ENCODE results near the gene SVIL.
"Not testable (repeated sequence)": the region's sequence is repeated elsewhere in the genome, so short reads cannot be mapped to it uniquely, and the experiment has no call there.

Gene SVIL

GRCh38 chr10:29446327-29446726 lies 188.4 kb downstream of the SVIL start:
- no peak for DNase-seq

- no peak for DNase-seq
Observed at GRCh38 chr10:29443745-29444523, 190.8 kb downstream of the SVIL start.

- DNase-seq: no peak
Observed at GRCh38 chr10:29440981-29441380, 193.8 kb downstream of the SVIL start.

GRCh38 chr10:29439005-29439404 lies 195.8 kb downstream of the SVIL start:
- not testable (repeated sequence) for DNase-seq

GRCh38 chr10:29438271-29438670 lies 196.5 kb downstream of the SVIL start:
- no peak for DNase-seq

GRCh38 chr10:29437871-29438270 lies 196.9 kb downstream of the SVIL start:
- DNase-seq: no peak

DNA sequence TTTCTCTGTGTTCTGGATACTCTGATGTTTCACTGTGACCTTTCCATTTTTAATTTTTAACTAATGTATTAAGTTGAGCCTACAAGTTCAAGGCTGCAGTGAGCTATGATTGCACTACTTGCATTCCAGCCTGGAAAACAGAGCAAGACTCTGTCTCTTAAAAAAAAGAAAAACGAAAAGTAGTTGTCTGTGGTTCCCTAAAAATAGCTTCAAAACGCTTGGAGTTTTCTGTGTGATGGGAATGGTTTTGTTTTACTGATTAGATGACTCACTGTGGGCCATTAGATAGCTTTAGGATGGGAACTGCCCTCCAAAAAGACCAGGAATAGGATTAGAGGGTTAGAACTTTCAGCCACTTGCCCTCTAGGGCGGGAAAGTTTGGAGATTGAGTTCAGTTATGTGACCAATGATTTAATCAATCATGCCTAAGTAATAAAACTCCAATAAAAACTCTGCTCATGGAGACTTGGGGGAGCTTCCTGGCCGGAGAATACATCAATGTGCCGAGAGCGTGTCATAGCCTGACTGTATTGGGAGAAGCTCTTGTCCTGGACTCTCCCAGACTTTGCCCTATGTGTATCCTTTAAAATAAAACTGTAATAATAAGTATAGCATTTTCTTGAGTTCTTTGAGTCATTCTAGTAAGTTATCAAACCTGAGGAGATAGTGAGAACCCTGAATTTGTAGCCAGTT lies 198.8 kb downstream of the SVIL start:
- DNase-seq: no peak

GRCh38 chr10:29434111-29434510 lies 200.7 kb downstream of the SVIL start:
- no peak for DNase-seq

- no peak for DNase-seq
Observed at GRCh38 chr10:29431711-29432110, 203.1 kb downstream of the SVIL start.

DNA sequence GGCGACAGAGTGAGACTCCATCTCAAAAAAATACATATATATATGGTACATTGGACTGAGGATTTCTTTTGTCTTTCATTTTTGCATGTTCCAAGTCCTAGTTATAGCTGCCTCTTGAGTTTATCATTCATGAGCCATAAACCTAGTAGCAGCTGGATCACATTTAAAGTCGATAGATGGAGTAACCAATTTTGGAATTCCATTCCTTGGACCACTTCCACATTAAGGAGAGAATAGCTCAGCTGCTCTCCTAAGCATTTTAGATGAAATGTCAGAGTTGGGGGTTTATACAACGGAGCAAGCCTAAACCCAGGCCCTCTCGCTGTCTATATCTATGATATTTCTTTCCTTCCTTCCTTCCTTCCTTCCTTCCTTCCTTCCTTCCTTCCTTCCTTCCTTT lies 204.7 kb downstream of the SVIL start:
- DNase-seq: no peak

DNA sequence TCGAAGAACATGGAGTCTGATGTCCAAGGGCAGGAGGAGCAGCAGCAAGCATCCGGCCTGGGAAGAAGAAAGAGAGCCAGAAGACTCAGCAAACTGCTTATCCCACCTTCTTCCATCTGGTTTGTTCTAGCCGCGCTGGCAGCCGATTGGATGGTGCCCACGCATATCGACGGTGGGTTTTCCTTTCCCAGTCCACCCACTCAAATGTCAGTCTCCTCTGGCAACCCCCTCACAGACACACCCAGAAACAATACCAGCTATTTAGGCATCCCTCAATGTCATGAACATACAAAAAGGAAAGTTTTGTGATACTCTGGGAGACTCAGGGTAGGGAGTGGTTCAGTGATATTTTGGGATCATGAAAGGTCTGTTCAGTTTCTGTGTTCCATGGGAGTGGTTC lies 206.3 kb downstream of the SVIL start:
- DNase-seq: no peak

GRCh38 chr10:29427667-29428066 lies 207.1 kb downstream of the SVIL start:
- no peak for DNase-seq

GRCh38 chr10:29426420-29426819 lies 208.4 kb downstream of the SVIL start:
- no peak for DNase-seq

DNA sequence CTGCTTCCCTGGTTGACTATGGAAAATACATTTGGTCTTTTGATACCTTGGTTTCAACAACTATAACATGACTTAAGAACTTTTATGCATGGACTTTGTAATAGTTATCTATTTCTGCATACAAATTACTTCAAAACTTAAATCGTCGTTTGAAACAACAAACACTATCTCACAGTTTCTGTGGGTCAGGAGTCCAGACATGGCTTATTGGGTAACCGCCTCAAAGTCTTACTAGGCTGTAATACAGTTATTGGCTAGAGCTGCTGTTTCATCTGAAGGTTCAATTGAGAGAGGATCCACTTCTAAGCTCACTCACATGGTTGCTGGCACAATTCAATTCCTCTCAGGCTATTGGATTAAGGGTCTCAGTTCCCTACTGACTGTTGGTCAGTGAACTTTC lies 210.8 kb downstream of the SVIL start:
- no peak for DNase-seq

DNA sequence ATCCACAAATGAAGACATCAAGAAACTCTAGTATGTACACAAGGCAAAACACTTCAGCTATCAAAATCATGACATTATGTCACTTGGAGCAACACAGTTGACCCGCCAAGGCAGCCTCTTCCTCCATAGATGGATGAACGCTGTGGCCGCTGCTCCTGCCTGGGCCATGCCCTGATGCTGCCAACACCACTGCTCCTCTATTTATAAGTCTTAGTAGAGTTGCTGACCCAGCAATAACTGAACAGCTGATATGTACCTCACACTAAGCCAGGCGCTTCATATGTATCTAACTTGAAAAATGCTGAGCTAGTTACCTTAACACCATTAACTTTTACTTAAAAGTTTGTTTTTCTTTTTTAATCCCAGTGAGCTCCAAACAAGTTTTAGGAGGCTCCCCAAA lies 214.0 kb downstream of the SVIL start:
- DNase-seq: no peak

- DNase-seq: no peak
Observed at GRCh38 chr10:29417324-29417723, 217.4 kb downstream of the SVIL start.

DNA sequence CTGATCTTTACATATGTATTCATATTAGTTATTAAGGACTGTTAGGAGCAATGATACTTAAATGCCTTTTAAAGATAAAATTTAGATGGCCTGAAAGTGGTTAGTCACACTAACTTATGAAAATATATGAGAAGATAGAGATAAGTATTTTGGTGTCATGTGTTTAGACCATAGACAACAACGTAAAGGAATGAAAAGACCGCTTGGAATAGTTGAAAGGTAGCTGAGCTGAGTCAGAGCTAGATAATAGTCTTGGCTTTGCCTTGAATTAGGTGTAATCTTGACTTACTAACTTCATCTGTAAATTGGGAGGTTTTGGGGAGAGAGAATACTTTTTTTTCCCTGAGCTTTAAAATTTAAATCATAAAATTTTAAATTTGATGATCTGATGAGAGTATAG lies 218.9 kb downstream of the SVIL start:
- no peak for DNase-seq

DNA sequence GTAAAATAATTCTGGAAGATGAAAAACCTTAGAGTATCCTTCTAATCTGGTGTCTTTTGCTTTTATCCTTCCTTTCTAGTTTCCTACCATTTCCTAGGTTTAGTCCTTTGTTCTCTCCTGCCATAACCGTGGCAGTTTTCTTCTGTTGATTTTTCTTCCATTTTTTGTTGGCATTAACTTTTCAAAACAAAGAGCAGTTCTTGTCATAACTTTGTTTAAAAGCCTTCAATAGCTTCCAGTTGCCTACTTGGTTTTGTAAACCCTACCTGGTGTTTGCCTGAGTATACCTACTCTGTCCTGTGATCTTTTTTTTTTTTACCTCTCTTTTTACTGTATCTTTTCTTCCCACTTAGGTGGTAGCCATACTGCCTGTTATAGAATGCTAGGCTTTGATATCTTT lies 220.3 kb downstream of the SVIL start:
- DNase-seq: no peak

DNA sequence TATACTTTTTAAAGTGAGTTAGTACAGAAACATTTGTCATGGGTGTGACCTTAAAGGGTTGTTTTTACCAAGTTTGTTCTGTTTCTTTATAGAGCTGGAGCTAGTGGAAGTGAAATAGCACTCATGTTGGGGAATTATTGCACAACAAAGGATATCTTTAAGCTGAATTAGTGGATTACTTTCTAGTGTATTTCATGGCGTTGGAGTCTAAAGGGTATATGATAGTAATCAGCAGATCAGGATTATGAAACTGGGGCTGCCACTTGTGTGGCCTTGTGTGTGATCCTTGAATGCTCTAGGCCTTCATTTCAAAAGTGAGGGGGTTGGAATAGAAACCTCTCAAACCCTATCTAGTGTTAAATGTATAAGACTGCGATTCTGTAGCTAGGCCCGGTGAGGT lies 222.3 kb downstream of the SVIL start:
- DNase-seq: no peak

DNA sequence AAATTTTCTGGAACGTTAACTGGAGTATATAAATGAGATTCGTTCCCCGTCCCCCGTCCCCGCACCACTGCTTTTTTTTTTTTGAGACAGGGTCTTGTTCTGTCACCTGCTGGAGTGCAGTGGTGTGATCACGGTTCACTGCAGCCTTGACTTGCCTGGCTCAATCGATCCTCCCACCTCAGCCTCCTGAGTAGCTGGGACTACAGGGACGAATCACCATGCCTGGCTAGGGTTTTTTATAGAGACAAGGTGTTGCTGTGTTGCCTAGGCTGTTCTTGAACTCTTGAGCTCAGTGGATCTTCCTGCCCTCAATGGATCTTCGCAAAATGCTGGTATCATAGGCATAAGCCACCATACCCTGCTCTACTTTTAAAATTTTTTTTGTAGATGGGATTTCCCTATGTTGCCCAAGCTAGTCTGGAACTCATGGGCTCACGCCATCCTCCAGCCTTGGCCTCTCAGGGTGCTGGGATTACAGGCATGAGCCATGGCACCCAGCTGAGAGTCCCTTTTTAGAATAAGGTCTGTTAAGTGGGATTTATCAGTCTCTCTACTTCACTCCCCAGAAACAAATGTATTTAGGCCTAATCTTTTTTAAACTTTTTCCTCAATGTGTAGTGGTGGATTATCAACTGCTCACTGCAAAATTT lies 223.0 kb downstream of the SVIL start:
- no peak for DNase-seq

GRCh38 chr10:29409241-29410054 lies 225.3 kb downstream of the SVIL start:
- no peak for DNase-seq

DNA sequence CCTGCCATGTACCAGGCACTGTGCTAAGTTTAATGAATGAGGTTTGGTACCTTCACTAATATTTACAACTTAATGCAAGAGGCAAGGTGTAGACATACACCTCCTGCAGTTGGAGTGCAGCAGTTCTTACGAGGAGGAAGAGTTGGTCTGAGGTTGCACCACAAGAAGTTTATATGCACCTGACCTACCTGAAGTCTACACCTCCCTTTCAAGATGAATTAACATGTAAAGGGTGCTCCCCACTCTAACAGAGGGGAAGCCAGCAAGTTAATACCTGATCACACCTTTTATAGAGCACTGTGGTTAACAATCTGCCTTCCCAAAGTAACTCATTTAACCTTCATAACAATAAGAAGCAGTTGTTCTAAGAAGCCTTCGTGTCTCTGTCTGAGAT lies 225.9 kb downstream of the SVIL start:
- no peak for DNase-seq

Measured in NK-92 treated with Interleukin-12 subunit alpha and Interleukin-12 subunit beta, amount 100 ng/mL, for 24 hours (cell line).